ENCODE results near the gene HS3ST5.

- TF ChIP-seq, protein P1, sequence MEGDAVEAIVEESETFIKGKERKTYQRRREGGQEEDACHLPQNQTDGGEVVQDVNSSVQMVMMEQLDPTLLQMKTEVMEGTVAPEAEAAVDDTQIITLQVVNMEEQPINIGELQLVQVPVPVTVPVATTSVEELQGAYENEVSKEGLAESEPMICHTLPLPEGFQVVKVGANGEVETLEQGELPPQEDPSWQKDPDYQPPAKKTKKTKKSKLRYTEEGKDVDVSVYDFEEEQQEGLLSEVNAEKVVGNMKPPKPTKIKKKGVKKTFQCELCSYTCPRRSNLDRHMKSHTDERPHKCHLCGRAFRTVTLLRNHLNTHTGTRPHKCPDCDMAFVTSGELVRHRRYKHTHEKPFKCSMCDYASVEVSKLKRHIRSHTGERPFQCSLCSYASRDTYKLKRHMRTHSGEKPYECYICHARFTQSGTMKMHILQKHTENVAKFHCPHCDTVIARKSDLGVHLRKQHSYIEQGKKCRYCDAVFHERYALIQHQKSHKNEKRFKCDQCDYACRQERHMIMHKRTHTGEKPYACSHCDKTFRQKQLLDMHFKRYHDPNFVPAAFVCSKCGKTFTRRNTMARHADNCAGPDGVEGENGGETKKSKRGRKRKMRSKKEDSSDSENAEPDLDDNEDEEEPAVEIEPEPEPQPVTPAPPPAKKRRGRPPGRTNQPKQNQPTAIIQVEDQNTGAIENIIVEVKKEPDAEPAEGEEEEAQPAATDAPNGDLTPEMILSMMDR (IDR thresholded peaks at IDR 0.05) = no peak
- no peak for TF ChIP-seq POLR2A (IDR thresholded peaks at IDR 0.05)
Measured at GRCh38 chr6:114179411-114179810, 163.4 kb downstream of the HS3ST5 start.
